Breast epithelium (tissue), 3 donors: Measurements from ENCODE around the gene JUND.

Experiments used
- CTCF ChIP-seq, 3 donors: fragments of 450-650 bp; IDR thresholded peaks; one replicate each; pipeline ENCODE4 v1.5.1; 2016 to 2017; ENCODE audit warnings: antibody characterized with exemption in 3 of 3, mild to moderate bottlenecking in 3 of 3, moderate library complexity in 3 of 3
- POLR2AphosphoS5 ChIP-seq, 3 donors: sonication (generic); formaldehyde crosslinking; IDR thresholded peaks; one replicate each; pipeline ENCODE4 v1.6.1; 2017; ENCODE audit warnings: antibody characterized with exemption in 3 of 3

DNA sequence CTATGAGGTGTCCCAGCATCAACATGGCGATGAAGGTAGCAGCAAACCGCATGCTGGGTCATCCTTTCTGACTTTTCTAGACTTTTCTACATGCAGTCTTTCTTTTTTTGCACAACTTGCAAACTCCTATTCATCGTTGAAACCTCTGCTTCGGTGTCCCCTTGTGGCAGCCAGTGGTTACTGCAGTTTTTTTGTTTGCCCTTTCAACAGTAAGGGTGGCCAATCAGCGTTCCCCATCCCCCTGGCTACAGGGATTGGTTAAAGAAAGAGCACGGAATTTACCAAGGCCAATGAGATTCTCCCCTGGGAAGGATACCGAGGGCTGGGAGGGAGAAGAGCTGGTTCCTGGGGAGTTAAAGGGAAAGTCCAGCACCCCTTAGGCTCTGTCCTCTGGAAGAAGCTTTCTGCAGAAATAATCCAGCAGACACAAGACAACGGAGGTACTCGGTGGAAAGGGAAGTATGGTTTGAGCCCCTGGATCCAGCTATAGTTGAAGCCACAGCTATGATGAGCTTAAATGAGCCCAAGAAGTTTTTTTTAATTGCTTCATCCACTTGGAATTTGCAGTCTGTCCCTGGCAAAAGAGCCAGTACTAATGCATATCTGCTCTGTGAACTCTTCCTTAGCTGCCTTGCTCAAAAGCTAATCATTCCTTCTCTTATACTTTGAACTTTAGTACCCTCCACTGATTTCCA, 47.1 kb upstream of the JUND start:
- peak; percentile 14 to 56 (median 47) for TF ChIP-seq POLR2AphosphoS5 (IDR thresholded peaks at IDR 0.05)
- peak; percentile 99 for TF ChIP-seq CTCF (IDR thresholded peaks at IDR 0.05)
